HL-60 (cell line): ENCODE results near the gene NEGR1.

Experiments used
- CTCF ChIP-seq: IDR thresholded peaks from one replicate; pipeline ENCODE4 v1.5.1; 2011; ENCODE audit warnings: low read length, control low read depth, inconsistent platforms; ENCODE audit not compliant: insufficient read depth
- REST ChIP-seq: IDR thresholded peaks from 2 replicates; pipeline ENCODE4 v1.6.1; 2012; ENCODE audit warnings: low read depth; ENCODE audit not compliant: insufficient replicate concordance

- TF ChIP-seq CTCF = no peak
- no peak for TF ChIP-seq REST
Measured at GRCh38 chr1:72140222-72140621, 142.1 kb downstream of the NEGR1 start.
